H1 (cell line): ENCODE measurements around the gene ANKRD66. TPM values are rescaled to one million over a fixed set of nuclear protein-coding genes. Genes with fewer than 3 reads are reported as not detected.

ENCODE experiments used
- CTCF ChIA-PET: fragments of 300-600 bp; sonication (Branson Sonifier 250); formaldehyde crosslinking; loops from one replicate; lab custom pipeline; 2021; ENCODE audit not compliant: partially characterized antibody; lab: Charles Lee
- POLR2A ChIA-PET: fragments of 300-600 bp; sonication (Branson Sonifier 250); formaldehyde crosslinking; loops from one replicate; lab custom pipeline; 2021; ENCODE audit warnings: inconsistent platforms; ENCODE audit not compliant: partially characterized antibody; lab: Charles Lee
- DNase-seq, 2 experiments: peaks; one replicate each; pipeline versions ENCODE4 v3.0.0 to v3.0.0-alpha.2; 2010 to 2022; ENCODE audit warnings: low spot score in 2 of 2, low read depth in 1 of 2, mixed read lengths in 1 of 2
- FAIRE-seq: peaks from 2 replicates; lab custom pipeline; 2011; peaks lifted over from hg19 to GRCh38; lab: Jason Lieb, UNC
- H2AFZ ChIP-seq: 2 replicates; pipeline ENCODE4 v1.8.1; 2012; ENCODE audit warnings: low read length, inconsistent platforms
- H2AK5ac ChIP-seq: 2 replicates; pipeline ENCODE4 v1.6.1; 2013; ENCODE audit warnings: low read depth, low read length
- H2BK120ac ChIP-seq: replicated peaks from 2 replicates; pipeline ENCODE3; 2013; ENCODE audit warnings: low read depth, low read length, inconsistent platforms
- H2BK12ac ChIP-seq: 2 replicates; pipeline ENCODE4 v1.6.1; 2013; ENCODE audit warnings: low read depth, low read length
- H2BK15ac ChIP-seq: 2 replicates; pipeline ENCODE4 v1.6.1; 2013; ENCODE audit warnings: low read length
- H2BK20ac ChIP-seq: 2 replicates; pipeline ENCODE4 v1.6.1; 2013; ENCODE audit warnings: low read length
- H2BK5ac ChIP-seq: 2 replicates; pipeline ENCODE4 v1.6.1; 2013; ENCODE audit warnings: low read depth, low read length
- H3K14ac ChIP-seq: 2 replicates; pipeline ENCODE4 v1.6.1; 2013; ENCODE audit warnings: inconsistent platforms; ENCODE audit not compliant: insufficient read length
- H3K18ac ChIP-seq: 2 replicates; pipeline ENCODE4 v1.6.1; 2013; ENCODE audit warnings: low read length; ENCODE audit errors: extremely low read depth
- H3K23ac ChIP-seq: 2 replicates; pipeline ENCODE4 v1.6.1; 2013; ENCODE audit warnings: inconsistent platforms; ENCODE audit not compliant: insufficient read length
- H3K23me2 ChIP-seq: 2 replicates; pipeline ENCODE4 v1.6.1; 2013; ENCODE audit warnings: low read depth, low read length
- H3K27ac ChIP-seq: 2 replicates; pipeline ENCODE4 v1.6.1; 2011; ENCODE audit warnings: low read depth, low read length, inconsistent platforms
- H3K27me3 ChIP-seq, 4 experiments: replicated peaks in 1 of 4; 1 replicate in 1 of 4; 2 replicates in 3 of 4; pipeline versions ENCODE4 v1.6.1 to v1.8.1; 2011 to 2013; ENCODE audit warnings: low read length in 3 of 4, mild to moderate bottlenecking in 3 of 4, inconsistent platforms in 2 of 4, mixed read lengths in 2 of 4, moderate library complexity in 1 of 4; ENCODE audit not compliant: control insufficient read depth in 3 of 4, insufficient read depth in 3 of 4; ENCODE audit errors: extremely low read depth in 1 of 4
- H3K36me3 ChIP-seq, 4 experiments: 2 replicates each; pipeline versions ENCODE4 v1.6.1 to v1.8.1; 2011 to 2013; ENCODE audit warnings: mild to moderate bottlenecking in 4 of 4, low read length in 3 of 4, moderate library complexity in 2 of 4, control low read depth in 1 of 4, inconsistent platforms in 1 of 4; ENCODE audit not compliant: insufficient read depth in 4 of 4, control insufficient read depth in 2 of 4
- H3K4ac ChIP-seq: replicated peaks from 2 replicates; pipeline ENCODE3; 2013; ENCODE audit warnings: low read length, low read depth, mixed read lengths, inconsistent platforms; ENCODE audit not compliant: insufficient read length
- H3K4me1 ChIP-seq, 4 experiments: replicated peaks in 1 of 4; 1 replicate in 1 of 4; 2 replicates in 3 of 4; pipeline versions ENCODE4 v1.6.1 to v1.8.1; 2011 to 2013; ENCODE audit warnings: low read length in 3 of 4, inconsistent platforms in 2 of 4, mixed read lengths in 1 of 4; ENCODE audit not compliant: insufficient read depth in 4 of 4, control insufficient read depth in 3 of 4
- H3K4me2 ChIP-seq, 2 experiments: 2 replicates each; pipeline versions ENCODE4 v1.6.1 to v1.8.1; 2011 to 2013; ENCODE audit warnings: low read depth in 2 of 2, low read length in 2 of 2, control low read depth in 1 of 2, inconsistent platforms in 1 of 2, mild to moderate bottlenecking in 1 of 2; ENCODE audit not compliant: insufficient read depth in 1 of 2
- H3K4me3 ChIP-seq, 4 experiments: fragments of 200-600, 300-600 bp in 1 of 4; sonication (generic), shearing (Covaris generic), sonication (Bioruptor Twin) in 1 of 4; 2 replicates each; pipeline versions ENCODE4 v1.5.1 to v1.8.1; 2011 to 2016; ENCODE audit warnings: low read length in 4 of 4, low read depth in 3 of 4, control low read depth in 2 of 4, inconsistent platforms in 2 of 4, mild to moderate bottlenecking in 2 of 4, mixed read lengths in 1 of 4, moderate library complexity in 1 of 4; ENCODE audit not compliant: insufficient read depth in 2 of 4; ENCODE audit errors: extremely low read depth in 1 of 4
- H3K56ac ChIP-seq: replicated peaks from 2 replicates; pipeline ENCODE3; 2013; ENCODE audit warnings: low read depth, mild to moderate bottlenecking, mixed read lengths, low read length, inconsistent platforms; ENCODE audit not compliant: insufficient read length
- H3K79me1 ChIP-seq: 2 replicates; pipeline ENCODE4 v1.6.1; 2013; ENCODE audit warnings: low read depth, low read length, control low read depth
- H3K79me2 ChIP-seq, 2 experiments: 2 replicates each; pipeline versions ENCODE4 v1.6.1 to v1.8.1; 2012 to 2013; ENCODE audit warnings: low read length in 2 of 2, mild to moderate bottlenecking in 2 of 2, inconsistent platforms in 1 of 2; ENCODE audit not compliant: insufficient read depth in 2 of 2, control insufficient read depth in 1 of 2
- H3K9ac ChIP-seq, 4 experiments: replicated peaks in 1 of 4; 1 replicate in 1 of 4; 2 replicates in 3 of 4; pipeline versions ENCODE4 v1.6.1 to v1.8.1; 2011 to 2013; ENCODE audit warnings: low read depth in 3 of 4, low read length in 3 of 4, control low read depth in 2 of 4, mild to moderate bottlenecking in 2 of 4, moderate library complexity in 2 of 4, inconsistent platforms in 1 of 4; ENCODE audit errors: extremely low read depth in 1 of 4
- H3K9me3 ChIP-seq, 2 experiments: 2 replicates each; pipeline versions ENCODE4 v1.6.1 to v1.8.1; 2012 to 2013; ENCODE audit warnings: mild to moderate bottlenecking in 2 of 2, moderate library complexity in 2 of 2, control low read depth in 1 of 2, inconsistent platforms in 1 of 2, low read depth in 1 of 2, low read length in 1 of 2, mixed read lengths in 1 of 2; ENCODE audit not compliant: insufficient read depth in 2 of 2
- H4K20me1 ChIP-seq, 2 experiments: replicated peaks in 1 of 2; 2 replicates each; pipeline versions ENCODE3 to v1.8.1; 2011 to 2013; ENCODE audit warnings: inconsistent platforms in 2 of 2, low read length in 2 of 2, mild to moderate bottlenecking in 1 of 2; ENCODE audit not compliant: insufficient read depth in 2 of 2, control insufficient read depth in 1 of 2
- H4K5ac ChIP-seq: 2 replicates; pipeline ENCODE4 v1.6.1; 2013; ENCODE audit warnings: low read length, low read depth, mixed read lengths, inconsistent platforms; ENCODE audit not compliant: insufficient read length
- H4K8ac ChIP-seq: 2 replicates; pipeline ENCODE4 v1.8.0; 2013; ENCODE audit warnings: mild to moderate bottlenecking, moderate library complexity, low read length, inconsistent platforms; ENCODE audit not compliant: insufficient read depth; ENCODE audit errors: extremely low read depth
- H4K91ac ChIP-seq: replicated peaks from 2 replicates; pipeline ENCODE3; 2013; ENCODE audit warnings: low read length, mixed read lengths, inconsistent platforms; ENCODE audit not compliant: insufficient read length
- GABPA ChIP-seq: IDR thresholded peaks from 2 replicates; pipeline ENCODE4 v1.6.1; 2011; ENCODE audit warnings: mild to moderate bottlenecking, low read length, moderate library complexity, borderline replicate concordance; ENCODE audit not compliant: insufficient read depth
- WGBS, 2 experiments: shearing (Covaris generic) in 1 of 2; methylation state at CpG; one replicate each; pipeline versions ENCODE4 v1.1.6 to v1.1.7; 2013 to 2015; ENCODE audit warnings: low lambda C conversion rate in 2 of 2, mixed read lengths in 2 of 2, inconsistent platforms in 1 of 2, low coverage in 1 of 2, missing lambda C conversion rate in 1 of 2; ENCODE audit not compliant: insufficient replicate concordance in 2 of 2, insufficient coverage in 1 of 2, insufficient read length in 1 of 2; ENCODE audit errors: extremely low coverage in 1 of 2, missing lambda C conversion rate in 1 of 2; 5-methylcytosine and 5-hydroxymethylcytosine counted together
- long read RNA-seq, 2 experiments: library from RNA in 1 of 2; library from capped mRNA in 1 of 2; stranded (forward); transcript quantifications; one replicate each; pipeline ENCODE4 v2.0.0, GENCODE V29; 2021; ENCODE audit warnings: inconsistent platforms in 1 of 2
- polyA minus RNA-seq, 3 experiments: library from RNA; depleted of rRNA, polyadenylated mRNA; stranded (reverse); fragments of >200 nt; gene quantifications; 1 replicate in 2 of 3; 2 replicates in 1 of 3; pipeline ENCODE4 v1.2.3, GENCODE V29; 2011
- polyA plus RNA-seq, 7 experiments: library from polyadenylated mRNA; depleted of rRNA in 3 of 7; stranded (reverse) in 5 of 7; unstranded in 2 of 7; fragments of >200 nt in 5 of 7; fragments of 200-250 nt in 2 of 7; gene quantifications; 1 replicate in 5 of 7; 2 replicates in 1 of 7; 4 replicates in 1 of 7; pipeline versions ENCODE4 v1.2.1 to v1.2.3, GENCODE V29; 2011 to 2013; ENCODE audit warnings: missing spikeins in 2 of 7, mixed read lengths in 2 of 7
- total RNA-seq: library from RNA; stranded (reverse); fragmentation: NEBNext Ultra II Directional; extraction: Animal tissue kit (Norgen Biotek cat#: 25700); gene quantifications from 2 replicates; pipeline ENCODE4 v1.2.1, GENCODE V29; 2021
- TF ChIP-seq, protein P1 (sequence below): IDR thresholded peaks from 2 replicates; pipeline ENCODE4 v1.6.1; 2011; ENCODE audit warnings: low read depth, mild to moderate bottlenecking, low read length; ENCODE audit not compliant: insufficient read depth

ANKRD66 gene
- total RNA-seq (not detected in 2 replicates), polyA plus RNA-seq (2011; rRNA removed) (0.05 TPM in 1 of 2 replicates, not detected in the other), polyA minus RNA-seq (2011; rRNA and poly(A)+ RNA removed) (not detected in 2 replicates)
- polyA plus RNA-seq (2011; cell fraction: cytosol; rRNA removed), result not detected
- polyA plus RNA-seq (2011; cell fraction: nucleus; rRNA removed), result not detected
- polyA plus RNA-seq (2012, experiment 1 of 2), result not detected in 4 replicates
- not detected for polyA plus RNA-seq (2012, experiment 2 of 2)
- polyA plus RNA-seq (2013, experiment 1 of 2), result not detected
- polyA plus RNA-seq (2013, experiment 2 of 2), result not detected
- polyA minus RNA-seq (2011; cell fraction: cytosol; rRNA and poly(A)+ RNA removed), result not detected
- not detected for polyA minus RNA-seq (2011; cell fraction: nucleus; rRNA and poly(A)+ RNA removed)
- long read RNA-seq, experiment 1, result 0 reads
- long read RNA-seq, experiment 2, result 0 reads

DNA sequence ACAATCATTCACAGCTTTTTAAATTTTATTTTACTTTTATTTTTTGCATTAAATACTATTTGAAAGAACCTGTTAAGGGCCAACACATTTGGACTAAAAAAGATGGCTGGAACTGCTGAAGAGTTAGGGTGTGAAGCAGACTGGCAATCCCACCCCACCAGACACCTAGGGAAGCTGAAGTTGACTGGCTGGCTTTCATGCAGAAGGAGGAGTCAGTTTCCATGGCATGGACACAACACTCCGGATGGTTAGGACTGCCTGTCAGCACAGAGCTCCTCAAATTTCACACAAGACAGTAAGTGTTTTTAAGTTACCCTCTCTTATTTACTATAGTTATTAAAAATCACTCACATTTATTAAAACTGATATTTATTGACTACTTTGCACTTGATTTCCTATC is at the start of gene ANKRD66:
Gene ANKRD66 (plus strand): TSS at position 238 of the 400 bp plus-strand sequence. CDS start 5,016 bp downstream, outside the sequence.
- Histone ChIP-seq H2BK5ac (no peak within 1 kb of the TSS), H3K27ac (no peak within 1 kb of the TSS), H3K4me2 (no peak within 1 kb of the TSS), H3K56ac (no peak within 1 kb of the TSS), H3K9ac (no peak within 1 kb of the TSS), H3K14ac (no peak within 1 kb of the TSS), H2BK15ac (no peak within 1 kb of the TSS), H3K36me3 (no peaks in the 10 kb centered on the region), H3K9me3 (no peaks in the 10 kb centered on the region), H3K4ac (no peak within 1 kb of the TSS), H3K23ac (no peak within 1 kb of the TSS), H3K79me1 (no peaks in the 10 kb centered on the region), H2BK20ac (no peak within 1 kb of the TSS), H3K18ac (no peak within 1 kb of the TSS), H2AFZ (no peak within 1 kb of the TSS), H4K20me1 (no peaks in the 10 kb centered on the region), H2AK5ac (no peak within 1 kb of the TSS; the same call in 1 of the 2 replicates), H4K8ac (no peak within 1 kb of the TSS), H4K5ac (no peak within 1 kb of the TSS), H3K4me1 (peaks cover 2 to 10% (median 4%) of the 10 kb centered on the region in 4 experiments; a peak in 6 of 7 replicates), H3K79me2 (no peaks in the 10 kb centered on the region), H3K27me3 (no peaks in the 10 kb centered on the region), H3K4me3 (no peak within 1 kb of the TSS), H3K23me2 (no peaks in the 10 kb centered on the region), H4K91ac (no peak within 1 kb of the TSS), H2BK12ac (no peak within 1 kb of the TSS), H2BK120ac (no peak within 1 kb of the TSS)
- DNase-seq (no peak), FAIRE-seq (no peak)
- CTCF ChIA-PET, result interaction anchor here (0.8 to 5.3 kb wide), 4 partner anchors 12 to 154 kb away, joined by 3 to 41 read pairs (median 4); partner anchors contain the start of gene PLA2G7
- WGBS, 2 experiments, result 74% methylated on average over 1 of the region's 1 CpG; no CpG with 5 or more reads in 1 of the 2 experiments
- POLR2A ChIA-PET, result interaction anchor here (1.8 kb wide), 1 partner anchor 11 kb away, joined by 7 read pairs; the partner anchor contains the start of gene PLA2G7
- TF ChIP-seq GABPA, result no peak
- TF ChIP-seq, protein P1, sequence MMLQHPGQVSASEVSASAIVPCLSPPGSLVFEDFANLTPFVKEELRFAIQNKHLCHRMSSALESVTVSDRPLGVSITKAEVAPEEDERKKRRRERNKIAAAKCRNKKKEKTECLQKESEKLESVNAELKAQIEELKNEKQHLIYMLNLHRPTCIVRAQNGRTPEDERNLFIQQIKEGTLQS, result no peak
